Esophagus muscularis mucosa (tissue), 4 donors: ENCODE results near the gene DISP3.

ENCODE experiments used
- EP300 ChIP-seq: sonication (generic); formaldehyde crosslinking; IDR thresholded peaks from one replicate; pipeline ENCODE4 v1.6.1; 2017; ENCODE audit warnings: antibody characterized with exemption
- POLR2A ChIP-seq: fragments of 450-650 bp; IDR thresholded peaks from one replicate; pipeline ENCODE4 v1.6.1; 2017; ENCODE audit warnings: antibody characterized with exemption, moderate library complexity, mild to moderate bottlenecking, low read depth
- POLR2AphosphoS5 ChIP-seq, 2 donors: sonication (generic); formaldehyde crosslinking; IDR thresholded peaks; one replicate each; pipeline ENCODE4 v1.6.1; 2017; ENCODE audit warnings: antibody characterized with exemption in 2 of 2
- TF ChIP-seq, protein P1 (sequence below), 3 experiments: fragments of 200-600 bp in 2 of 3; fragments of 450-650 bp in 1 of 3; sonication (generic) in 2 of 3; IDR thresholded peaks; one replicate each; pipeline ENCODE4 v1.5.1; 2017 to 2019; ENCODE audit warnings: antibody characterized with exemption in 3 of 3, mild to moderate bottlenecking in 2 of 3, moderate library complexity in 1 of 3

DNA sequence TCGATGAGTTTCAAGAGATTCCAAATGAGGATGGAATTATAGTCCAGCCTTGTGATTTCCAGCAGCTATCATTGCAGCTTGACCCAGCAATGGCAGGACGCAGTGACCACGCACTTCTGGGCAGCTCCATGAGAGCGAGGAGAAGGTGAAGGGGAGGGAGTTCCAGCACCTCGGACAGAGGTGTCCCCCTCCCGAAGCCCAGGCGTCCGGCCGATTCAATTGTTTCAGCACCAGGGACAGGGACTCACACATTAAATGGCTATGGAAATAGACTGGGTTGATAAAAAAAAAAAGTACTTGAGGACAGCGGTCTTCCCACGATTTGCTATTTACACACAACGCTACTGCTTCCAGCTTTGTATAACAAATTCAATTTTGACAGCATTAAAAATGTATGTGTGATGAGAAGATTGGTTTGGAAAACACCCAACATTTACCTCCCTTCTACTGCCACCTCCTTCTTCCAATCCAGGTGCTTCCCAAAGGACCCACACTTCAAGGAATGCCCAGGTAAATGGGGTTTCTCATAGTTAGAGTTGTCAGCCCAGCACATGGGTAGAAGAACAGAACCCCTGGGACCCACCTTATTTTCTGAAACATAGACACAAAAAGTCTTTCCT is 71.8 kb downstream of the DISP3 start:
- no peak for TF ChIP-seq EP300
- TF ChIP-seq, protein P1, sequence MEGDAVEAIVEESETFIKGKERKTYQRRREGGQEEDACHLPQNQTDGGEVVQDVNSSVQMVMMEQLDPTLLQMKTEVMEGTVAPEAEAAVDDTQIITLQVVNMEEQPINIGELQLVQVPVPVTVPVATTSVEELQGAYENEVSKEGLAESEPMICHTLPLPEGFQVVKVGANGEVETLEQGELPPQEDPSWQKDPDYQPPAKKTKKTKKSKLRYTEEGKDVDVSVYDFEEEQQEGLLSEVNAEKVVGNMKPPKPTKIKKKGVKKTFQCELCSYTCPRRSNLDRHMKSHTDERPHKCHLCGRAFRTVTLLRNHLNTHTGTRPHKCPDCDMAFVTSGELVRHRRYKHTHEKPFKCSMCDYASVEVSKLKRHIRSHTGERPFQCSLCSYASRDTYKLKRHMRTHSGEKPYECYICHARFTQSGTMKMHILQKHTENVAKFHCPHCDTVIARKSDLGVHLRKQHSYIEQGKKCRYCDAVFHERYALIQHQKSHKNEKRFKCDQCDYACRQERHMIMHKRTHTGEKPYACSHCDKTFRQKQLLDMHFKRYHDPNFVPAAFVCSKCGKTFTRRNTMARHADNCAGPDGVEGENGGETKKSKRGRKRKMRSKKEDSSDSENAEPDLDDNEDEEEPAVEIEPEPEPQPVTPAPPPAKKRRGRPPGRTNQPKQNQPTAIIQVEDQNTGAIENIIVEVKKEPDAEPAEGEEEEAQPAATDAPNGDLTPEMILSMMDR (IDR thresholded peaks at IDR 0.05): no peak
- TF ChIP-seq POLR2A: no peak
- no peak for TF ChIP-seq POLR2AphosphoS5 (IDR thresholded peaks at IDR 0.05)
